HFF-Myc (cell line): Measurements from ENCODE around the gene DOCK9.

Experiments
- DNase-seq: peaks from one replicate; pipeline ENCODE4 v3.0.0-alpha.2; 2011; ENCODE audit warnings: low read depth; ENCODE audit errors: extremely low read depth
- H3K4me3 ChIP-seq: replicated peaks from 2 replicates; pipeline ENCODE4 v1.5.1; 2011; ENCODE audit warnings: low read depth, mild to moderate bottlenecking, control low read depth, low read length
- CTCF ChIP-seq: IDR thresholded peaks from 2 replicates; pipeline ENCODE4 v1.5.1; 2012; ENCODE audit warnings: mild to moderate bottlenecking, low read depth, low read length, control low read depth; ENCODE audit errors: missing control alignments

DOCK9 gene

GRCh38 chr13:98797456-98797855, 180.4 kb downstream of the DOCK9 start:
- no peak for DNase-seq
- H3K4me3 ChIP-seq: no peak overlapping the region
- no peak for TF ChIP-seq CTCF

- no peak overlapping the region for H3K4me3 ChIP-seq
- no peak for DNase-seq
- TF ChIP-seq CTCF: no peak
Observed at GRCh38 chr13:98796798-98797197, 181.1 kb downstream of the DOCK9 start.

GRCh38 chr13:98796191-98796590, 181.7 kb downstream of the DOCK9 start:
- H3K4me3 ChIP-seq: no peak overlapping the region
- no peak for TF ChIP-seq CTCF
- no peak for DNase-seq

- DNase-seq: no peak
- H3K4me3 ChIP-seq: no peak overlapping the region
- TF ChIP-seq CTCF: no peak
Observed at GRCh38 chr13:98795220-98795619, 182.6 kb downstream of the DOCK9 start.

GRCh38 chr13:98794498-98794897, 183.4 kb downstream of the DOCK9 start:
- H3K4me3 ChIP-seq: no peak overlapping the region
- no peak for DNase-seq
- TF ChIP-seq CTCF: no peak

- no peak for DNase-seq
- TF ChIP-seq CTCF: no peak
- H3K4me3 ChIP-seq: no peak overlapping the region
Observed at GRCh38 chr13:98792785-98793495, 184.9 kb downstream of the DOCK9 start.

- H3K4me3 ChIP-seq: no peak overlapping the region
- no peak for TF ChIP-seq CTCF
- DNase-seq: no peak
Observed at GRCh38 chr13:98792321-98792720, 185.5 kb downstream of the DOCK9 start.
